RWPE2 (cell line): Measurements from ENCODE around the gene SH3GLB2.

Experiments used
- ATAC-seq: fragments of 200-7000 bp; cut with Tn5 transposase; 3 replicates; pipeline ENCODE4 v1.9.1; 2021; ENCODE audit warnings: low read depth
- DNase-seq: peaks from one replicate; pipeline ENCODE4 v3.0.0-alpha.2; 2020; ENCODE audit warnings: low spot score
- H3K27ac ChIP-seq: fragments of 450-650 bp; 2 replicates; pipeline ENCODE4 v1.5.1; 2017; ENCODE audit warnings: mild to moderate bottlenecking; ENCODE audit not compliant: poor library complexity, severe bottlenecking
- H3K27me3 ChIP-seq: fragments of 250-450 bp; sonication (Bioruptor Pico); 2 replicates; pipeline ENCODE4 v1.5.1; 2021; ENCODE audit warnings: mild to moderate bottlenecking, moderate library complexity; ENCODE audit not compliant: insufficient read depth, poor library complexity, severe bottlenecking
- H3K36me3 ChIP-seq: fragments of 250-450 bp; sonication (Bioruptor Pico); 2 replicates; pipeline ENCODE4 v1.5.1; 2020; ENCODE audit warnings: low read depth, mild to moderate bottlenecking, moderate library complexity
- H3K4me1 ChIP-seq: fragments of 250-450 bp; sonication (Bioruptor Pico); 2 replicates; pipeline ENCODE4 v1.5.1; 2021; ENCODE audit warnings: mild to moderate bottlenecking, moderate library complexity; ENCODE audit not compliant: insufficient read depth, poor library complexity, severe bottlenecking
- H3K4me3 ChIP-seq: fragments of 250-450 bp; sonication (Bioruptor Pico); 2 replicates; pipeline ENCODE4 v1.5.1; 2021; ENCODE audit warnings: mild to moderate bottlenecking, moderate library complexity; ENCODE audit not compliant: severe bottlenecking
- H3K9me3 ChIP-seq: fragments of 250-450 bp; sonication (Bioruptor Pico); 2 replicates; pipeline ENCODE4 v1.5.1; 2021; ENCODE audit warnings: mild to moderate bottlenecking, moderate library complexity; ENCODE audit not compliant: severe bottlenecking
- TF ChIP-seq, protein P1 (sequence below): fragments of 450-650 bp; IDR thresholded peaks from one replicate; pipeline ENCODE4 v1.5.1; 2017; ENCODE audit warnings: mild to moderate bottlenecking, moderate library complexity; ENCODE audit not compliant: poor library complexity, severe bottlenecking

Gene SH3GLB2

DNA sequence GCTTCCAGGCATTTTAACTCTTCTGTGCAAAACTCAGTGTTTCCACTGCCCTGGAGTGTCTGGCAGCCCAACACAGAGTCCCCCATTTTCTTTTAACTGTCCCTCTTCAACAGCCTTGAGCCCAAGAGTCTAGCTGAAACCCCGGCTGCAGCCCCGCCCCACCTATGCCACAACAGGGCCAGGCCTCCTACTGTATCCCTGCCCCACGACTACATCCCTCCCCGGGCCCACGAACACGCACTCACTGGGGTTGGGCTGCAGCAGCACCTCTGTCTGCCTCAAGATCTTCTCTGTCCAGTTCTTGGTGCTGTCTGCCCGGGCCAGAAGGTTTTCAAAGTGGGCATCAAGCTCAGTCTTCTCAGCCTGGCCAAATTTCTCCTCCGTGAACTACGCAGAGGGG lies 6.1 kb downstream of the SH3GLB2 start:
- peaks cover 5% of the 10 kb centered on the region for H3K4me1 ChIP-seq

DNA sequence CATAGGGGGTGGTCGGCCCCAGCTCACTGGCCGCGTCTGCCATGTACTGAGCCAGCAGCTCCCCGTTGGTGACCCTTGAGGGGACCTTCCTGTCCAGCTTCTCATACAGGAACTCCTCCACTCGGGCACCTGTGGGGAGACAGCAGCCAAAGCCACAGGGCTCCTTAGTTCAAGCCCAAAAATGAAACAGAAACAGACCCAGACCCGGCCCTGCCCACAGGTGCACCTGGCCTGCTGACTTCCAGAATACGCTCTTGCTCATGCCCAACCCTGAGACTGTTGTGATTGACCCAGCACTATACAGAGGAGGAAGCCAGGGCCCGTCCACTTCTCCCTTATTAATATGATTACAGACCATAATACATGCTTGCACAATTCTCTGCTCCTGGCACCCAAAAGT lies 7.0 kb downstream of the SH3GLB2 start:
- ATAC-seq = no peak
- H3K27ac ChIP-seq = no peak overlapping the region

More for the DNA sequence above, 6.1 kb downstream of the SH3GLB2 start:
- DNase-seq = no peak
- Histone ChIP-seq H3K36me3 (peaks cover 9% of the 10 kb centered on the region; the same call in 1 of the 2 replicates), H3K27me3 (no peaks in the 10 kb centered on the region), H3K9me3 (no peaks in the 10 kb centered on the region), H3K27ac (no peak overlapping the region), H3K4me3 (no peak overlapping the region)
- TF ChIP-seq, protein P1, sequence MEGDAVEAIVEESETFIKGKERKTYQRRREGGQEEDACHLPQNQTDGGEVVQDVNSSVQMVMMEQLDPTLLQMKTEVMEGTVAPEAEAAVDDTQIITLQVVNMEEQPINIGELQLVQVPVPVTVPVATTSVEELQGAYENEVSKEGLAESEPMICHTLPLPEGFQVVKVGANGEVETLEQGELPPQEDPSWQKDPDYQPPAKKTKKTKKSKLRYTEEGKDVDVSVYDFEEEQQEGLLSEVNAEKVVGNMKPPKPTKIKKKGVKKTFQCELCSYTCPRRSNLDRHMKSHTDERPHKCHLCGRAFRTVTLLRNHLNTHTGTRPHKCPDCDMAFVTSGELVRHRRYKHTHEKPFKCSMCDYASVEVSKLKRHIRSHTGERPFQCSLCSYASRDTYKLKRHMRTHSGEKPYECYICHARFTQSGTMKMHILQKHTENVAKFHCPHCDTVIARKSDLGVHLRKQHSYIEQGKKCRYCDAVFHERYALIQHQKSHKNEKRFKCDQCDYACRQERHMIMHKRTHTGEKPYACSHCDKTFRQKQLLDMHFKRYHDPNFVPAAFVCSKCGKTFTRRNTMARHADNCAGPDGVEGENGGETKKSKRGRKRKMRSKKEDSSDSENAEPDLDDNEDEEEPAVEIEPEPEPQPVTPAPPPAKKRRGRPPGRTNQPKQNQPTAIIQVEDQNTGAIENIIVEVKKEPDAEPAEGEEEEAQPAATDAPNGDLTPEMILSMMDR = no peak
- no peak for ATAC-seq

DNA sequence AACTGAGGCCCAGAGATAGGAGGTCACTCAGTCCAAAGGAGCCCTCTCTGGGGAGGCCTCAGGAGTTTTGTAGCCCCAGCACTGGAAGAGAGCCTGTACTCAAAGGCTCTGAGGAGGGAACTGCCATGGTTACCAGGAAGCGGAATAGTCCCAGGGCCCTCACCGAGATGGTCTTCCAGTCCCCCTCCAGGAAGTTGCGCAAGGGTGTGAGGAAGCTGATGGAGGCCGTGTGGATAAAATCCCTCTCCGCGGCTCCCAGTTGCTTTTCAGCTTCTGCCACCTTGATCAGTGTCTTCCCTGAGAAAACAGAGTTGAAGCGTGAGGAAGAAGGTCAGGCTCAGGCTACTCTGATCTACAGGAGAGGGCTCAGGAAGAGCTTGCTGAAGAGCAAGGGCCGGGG lies 13.5 kb downstream of the SH3GLB2 start:
- ATAC-seq = no peak

More for the DNA sequence above, 7.0 kb downstream of the SH3GLB2 start:
- Histone ChIP-seq H3K4me3 (no peak overlapping the region), H3K36me3 (peaks cover 9% of the 10 kb centered on the region; the same call in 1 of the 2 replicates), H3K27me3 (no peaks in the 10 kb centered on the region), H3K9me3 (no peaks in the 10 kb centered on the region), H3K4me1 (peaks cover 5% of the 10 kb centered on the region)
- TF ChIP-seq, protein P1 = no peak
- no peak for DNase-seq

DNA sequence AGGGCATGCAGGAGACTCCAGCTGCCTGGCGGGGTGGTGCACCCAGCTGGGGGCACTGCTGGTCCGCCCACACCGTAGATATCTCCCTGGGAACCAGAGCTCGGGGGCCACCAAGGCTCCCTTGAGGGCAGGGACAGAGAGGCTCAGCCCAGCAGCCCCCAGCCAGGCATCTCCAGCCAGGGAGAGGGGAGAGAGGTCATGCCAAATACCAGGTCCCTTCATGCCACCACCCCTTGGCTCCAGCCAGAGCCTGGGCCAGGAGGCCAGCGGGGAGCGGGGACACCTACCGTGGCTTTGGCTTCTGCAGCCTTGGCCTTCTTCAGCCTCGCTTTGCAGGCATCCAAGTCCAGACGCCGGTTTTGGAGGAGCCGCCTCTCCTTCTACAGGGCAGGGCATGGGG lies 14.0 kb downstream of the SH3GLB2 start:
- Histone ChIP-seq H3K4me3 (no peak overlapping the region), H3K9me3 (no peaks in the 10 kb centered on the region), H3K4me1 (no peaks in the 10 kb centered on the region), H3K36me3 (peaks cover 38% of the 10 kb centered on the region), H3K27ac (no peak overlapping the region), H3K27me3 (no peaks in the 10 kb centered on the region)
- DNase-seq (no peak), ATAC-seq (no peak)
- TF ChIP-seq, protein P1 = no peak

More for the DNA sequence above, 13.5 kb downstream of the SH3GLB2 start:
- no peak overlapping the region for H3K27ac ChIP-seq
- no peak for DNase-seq
- H3K9me3 ChIP-seq = no peaks in the 10 kb centered on the region
- peaks cover 39% of the 10 kb centered on the region for H3K36me3 ChIP-seq
- no peaks in the 10 kb centered on the region for H3K4me1 ChIP-seq
- TF ChIP-seq, protein P1 = no peak
- H3K4me3 ChIP-seq = no peak overlapping the region
- H3K27me3 ChIP-seq = no peaks in the 10 kb centered on the region

DNA sequence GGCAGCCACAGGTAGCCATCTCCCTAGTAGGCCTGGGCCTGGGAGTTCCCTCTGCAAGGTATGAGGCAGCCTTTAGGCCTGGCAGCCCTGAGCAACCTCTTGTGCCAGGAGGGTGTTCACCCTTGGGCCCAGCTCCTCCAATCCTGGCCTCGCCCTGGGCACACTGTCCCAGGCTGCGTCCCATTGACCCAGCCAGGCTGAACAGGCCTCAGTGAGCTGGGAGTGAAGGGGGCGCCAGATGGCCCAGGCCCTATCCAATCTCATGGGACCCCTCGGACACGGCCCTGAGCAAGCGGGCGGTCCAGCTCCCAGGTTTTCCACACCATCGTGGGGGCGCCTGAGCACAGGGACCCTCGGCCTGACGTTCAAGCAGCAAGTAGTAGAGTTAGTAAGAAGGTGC lies 14.5 kb downstream of the SH3GLB2 start:
- DNase-seq (no peak), ATAC-seq (no peak)
- no peak overlapping the region for H3K4me3 ChIP-seq
- TF ChIP-seq, protein P1 = no peak
- peaks cover 35% of the 10 kb centered on the region for H3K36me3 ChIP-seq
- no peak overlapping the region for H3K27ac ChIP-seq
- H3K9me3 ChIP-seq = no peaks in the 10 kb centered on the region
- H3K27me3 ChIP-seq = no peaks in the 10 kb centered on the region
- H3K4me1 ChIP-seq = no peaks in the 10 kb centered on the region
